AG08395 (cell line): ENCODE measurements around the gene PERM1.
"Not testable (repeated sequence)": the region's sequence is repeated elsewhere in the genome, so short reads cannot be mapped to it uniquely, and the experiment has no call there.

Experiments
- DNase-seq: peaks from one replicate; pipeline ENCODE4 v3.0.0; 2012; ENCODE audit warnings: mixed read lengths, low spot score

Gene PERM1

DNA sequence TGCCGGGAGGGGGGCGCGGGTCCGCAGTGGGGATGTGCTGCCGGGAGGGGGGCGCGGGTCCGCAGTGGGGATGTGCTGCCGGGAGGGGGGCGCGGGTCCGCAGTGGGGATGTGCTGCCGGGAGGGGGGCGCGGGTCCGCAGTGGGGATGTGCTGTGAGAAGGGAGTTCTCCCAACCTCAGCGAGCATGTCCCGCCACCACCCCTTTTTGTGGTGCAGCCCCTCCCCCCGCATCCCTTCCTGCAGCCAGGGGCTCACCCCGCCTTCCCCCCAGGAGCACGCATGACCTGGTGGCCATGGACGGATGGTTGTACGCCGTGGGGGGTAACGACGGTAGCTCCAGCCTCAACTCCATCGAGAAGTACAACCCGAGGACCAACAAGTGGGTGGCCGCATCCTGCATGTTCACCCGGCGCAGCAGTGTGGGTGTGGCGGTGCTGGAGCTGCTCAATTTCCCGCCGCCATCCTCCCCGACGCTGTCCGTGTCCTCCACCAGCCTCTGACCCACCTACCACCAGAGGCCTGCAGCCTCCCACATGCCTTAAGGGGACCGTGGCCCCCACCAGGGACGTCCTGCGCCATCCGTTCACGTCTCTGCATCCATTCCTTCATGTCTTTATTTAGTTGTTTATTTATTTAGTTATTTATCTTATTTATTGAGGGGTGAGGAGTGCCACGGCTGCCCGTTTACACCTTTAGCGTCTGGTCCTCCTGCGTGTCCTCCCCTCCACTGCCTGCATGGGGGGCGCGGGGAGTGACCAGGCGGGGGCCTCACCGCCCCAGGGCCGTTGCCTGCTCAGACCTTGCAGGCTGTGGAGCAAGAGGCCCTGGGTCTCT, 17.0 kb downstream of the PERM1 start:
- no peak for DNase-seq

- no peak for DNase-seq
These were observed 18.0 kb downstream of the PERM1 start for GRCh38 chr1:963746-964525.

DNA sequence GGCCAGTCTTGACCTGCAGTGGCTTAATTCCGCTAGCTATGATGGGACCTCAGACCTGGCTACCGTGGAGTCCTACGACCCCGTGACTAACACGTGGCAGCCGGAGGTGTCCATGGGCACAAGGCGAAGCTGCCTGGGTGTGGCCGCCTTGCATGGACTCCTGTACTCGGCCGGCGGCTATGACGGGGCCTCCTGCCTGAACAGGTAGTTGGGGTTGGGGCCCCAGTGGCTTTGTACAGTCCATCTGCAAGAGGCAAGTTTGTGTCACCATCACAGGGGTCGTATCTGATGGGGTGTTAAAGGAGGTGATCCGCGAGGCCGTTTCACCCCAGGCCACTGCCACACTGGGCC, 18.6 kb downstream of the PERM1 start:
- no peak for DNase-seq

- DNase-seq: no peak
These were observed 19.3 kb downstream of the PERM1 start for GRCh38 chr1:962381-963300.

DNA sequence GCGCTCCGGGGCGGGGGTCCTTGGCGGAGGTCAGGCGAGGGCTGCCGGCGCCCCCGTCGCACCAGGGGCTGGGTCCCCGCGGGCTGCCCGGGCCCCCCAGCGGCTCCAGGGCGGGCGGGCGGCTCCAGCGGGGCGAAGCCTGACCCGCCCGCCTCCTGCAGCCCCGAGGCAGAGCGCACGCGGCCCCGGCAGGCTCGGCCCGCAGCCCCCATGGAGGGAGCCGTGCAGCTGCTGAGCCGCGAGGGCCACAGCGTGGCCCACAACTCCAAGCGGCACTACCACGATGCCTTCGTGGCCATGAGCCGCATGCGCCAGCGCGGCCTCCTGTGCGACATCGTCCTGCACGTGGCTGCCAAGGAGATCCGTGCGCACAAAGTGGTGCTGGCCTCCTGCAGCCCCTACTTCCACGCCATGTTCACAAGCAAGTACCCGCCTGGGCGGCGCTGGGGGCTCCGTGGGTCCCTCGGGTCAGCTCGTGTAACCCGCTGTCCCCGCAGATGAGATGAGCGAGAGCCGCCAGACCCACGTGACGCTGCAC, 20.7 kb downstream of the PERM1 start:
- DNase-seq: no peak

- DNase-seq: peak; percentile 80
These were observed 21.3 kb downstream of the PERM1 start, which contains the start of gene KLHL17 for GRCh38 chr1:960363-961131. KLHL17 (plus strand) TSS chr1:960584; CDS start chr1:960694, 110 bp downstream.

DNA sequence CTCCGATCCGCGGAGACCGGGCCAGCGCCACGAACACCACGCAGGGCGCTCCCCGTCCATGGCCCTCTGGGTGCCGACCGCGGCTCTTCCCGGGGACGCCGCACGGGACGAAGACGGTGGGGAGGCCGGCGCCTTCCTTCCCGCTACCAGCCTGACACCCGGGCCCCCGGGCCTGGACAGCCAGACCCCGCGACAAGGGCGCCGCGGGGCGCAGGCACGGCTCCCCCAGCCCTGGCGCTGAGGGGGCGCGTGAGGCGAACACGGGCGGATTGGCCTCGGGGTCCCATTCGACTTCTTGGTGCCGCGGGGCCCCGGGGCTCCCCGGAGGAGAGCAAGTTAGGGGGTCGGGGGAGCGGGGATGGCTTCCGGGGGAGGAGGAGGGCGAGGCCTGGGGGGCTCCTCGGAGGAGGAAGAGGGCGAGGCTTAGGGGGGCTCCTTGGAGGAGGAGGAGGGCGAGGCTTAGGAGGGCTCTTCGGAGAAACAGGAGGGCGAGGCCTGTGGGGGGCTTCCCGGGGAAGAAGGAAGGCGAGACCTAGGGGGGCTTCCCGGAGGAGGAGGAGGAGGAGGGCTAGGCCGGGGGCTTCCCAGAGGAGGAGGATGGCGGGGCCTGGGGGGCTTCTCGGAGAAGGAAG, 22.0 kb downstream of the PERM1 start:
- no peak for DNase-seq

DNA sequence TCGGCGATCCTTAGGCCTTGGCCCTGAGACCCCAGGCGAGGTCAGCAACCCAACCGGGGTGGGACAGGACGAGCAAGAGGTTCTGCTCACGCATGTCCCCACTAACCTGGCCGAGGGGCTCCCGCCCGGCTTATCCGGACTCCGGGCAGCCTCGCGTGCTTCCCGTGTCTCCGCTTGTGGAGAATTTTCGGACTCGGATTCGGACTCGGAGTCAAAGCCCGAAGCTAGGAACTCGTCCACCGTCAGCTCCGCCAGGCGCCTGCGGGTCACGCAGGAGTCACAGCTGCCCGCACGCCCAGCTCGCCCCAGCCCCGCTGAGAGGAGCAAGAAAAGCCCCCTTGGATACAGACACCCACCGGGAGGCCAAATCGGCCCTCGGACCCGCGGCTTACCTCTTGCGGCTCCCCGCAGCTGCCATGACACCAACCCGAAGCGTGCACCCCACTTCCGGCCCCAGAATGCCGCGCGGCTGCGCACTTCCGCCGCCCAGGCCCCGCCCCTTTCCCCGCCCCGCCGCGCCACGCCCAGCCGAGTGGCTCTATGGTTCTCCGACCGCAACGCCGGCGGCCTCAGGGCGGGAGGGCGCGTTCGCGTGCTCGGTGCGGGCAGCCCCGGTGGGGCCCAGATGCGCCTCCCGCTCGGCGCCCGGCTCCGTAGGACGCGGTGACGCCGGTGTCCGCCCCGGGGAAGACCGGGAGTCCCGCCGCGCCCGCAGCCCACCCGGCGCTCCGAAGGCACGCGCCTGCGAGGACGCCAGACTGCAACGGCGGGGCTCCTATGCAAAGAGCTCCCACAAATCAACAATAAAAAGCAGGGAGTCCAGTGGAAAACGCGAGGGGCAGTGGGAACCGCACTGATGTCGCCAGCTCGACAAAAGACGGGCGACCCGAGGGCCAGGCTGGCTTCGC, 22.8 kb downstream of the PERM1 start, which contains the start of gene NOC2L:
Gene NOC2L, minus strand, starts transcription at position 434 of the 908 bp plus-strand sequence. Its CDS starts 16 bp downstream, at position 418.
- peak; percentile 96 for DNase-seq

DNA sequence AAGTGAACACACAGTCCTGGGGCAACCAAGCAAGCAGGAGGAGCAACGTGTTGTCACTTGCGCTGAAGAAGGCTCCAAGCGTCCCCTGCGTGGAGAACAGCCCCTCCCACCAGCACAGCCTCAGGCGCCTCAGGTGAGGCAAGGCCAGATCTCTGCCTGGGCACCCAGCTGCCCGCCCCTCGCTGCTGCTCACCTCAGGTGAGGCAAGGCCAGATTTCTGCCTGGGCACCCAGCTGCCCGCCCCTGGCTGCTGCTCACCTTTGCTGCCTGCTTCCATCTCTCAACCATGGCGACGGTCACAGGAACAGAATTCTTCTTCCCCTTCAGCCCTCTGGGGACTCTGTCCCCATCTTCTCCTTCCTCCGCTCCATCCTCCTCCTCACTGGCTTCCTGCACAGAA, 25.3 kb downstream of the PERM1 start:
- DNase-seq: no peak

DNA sequence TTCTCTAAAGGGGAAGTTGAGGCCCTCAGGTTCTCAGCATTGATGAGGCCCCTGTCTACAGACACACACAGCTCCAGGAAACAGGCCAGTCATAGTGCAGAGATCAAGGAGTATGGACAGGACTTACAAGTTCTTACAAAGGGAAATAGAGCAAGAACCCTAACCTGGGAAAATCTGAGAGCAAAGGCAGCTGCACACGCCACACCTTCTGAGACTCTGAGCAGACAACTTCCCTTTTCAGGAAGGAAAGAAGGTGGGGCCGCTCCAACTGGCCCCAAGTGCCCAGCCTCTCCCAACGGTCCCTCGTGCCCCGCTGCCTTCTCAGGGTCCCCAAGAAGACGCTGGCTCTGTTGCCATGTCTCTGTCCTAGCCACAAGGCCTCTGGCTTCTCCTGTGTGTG, 26.4 kb downstream of the PERM1 start:
- no peak for DNase-seq

GRCh38 chr1:954927-955326, 27.0 kb downstream of the PERM1 start:
- DNase-seq: no peak

DNA sequence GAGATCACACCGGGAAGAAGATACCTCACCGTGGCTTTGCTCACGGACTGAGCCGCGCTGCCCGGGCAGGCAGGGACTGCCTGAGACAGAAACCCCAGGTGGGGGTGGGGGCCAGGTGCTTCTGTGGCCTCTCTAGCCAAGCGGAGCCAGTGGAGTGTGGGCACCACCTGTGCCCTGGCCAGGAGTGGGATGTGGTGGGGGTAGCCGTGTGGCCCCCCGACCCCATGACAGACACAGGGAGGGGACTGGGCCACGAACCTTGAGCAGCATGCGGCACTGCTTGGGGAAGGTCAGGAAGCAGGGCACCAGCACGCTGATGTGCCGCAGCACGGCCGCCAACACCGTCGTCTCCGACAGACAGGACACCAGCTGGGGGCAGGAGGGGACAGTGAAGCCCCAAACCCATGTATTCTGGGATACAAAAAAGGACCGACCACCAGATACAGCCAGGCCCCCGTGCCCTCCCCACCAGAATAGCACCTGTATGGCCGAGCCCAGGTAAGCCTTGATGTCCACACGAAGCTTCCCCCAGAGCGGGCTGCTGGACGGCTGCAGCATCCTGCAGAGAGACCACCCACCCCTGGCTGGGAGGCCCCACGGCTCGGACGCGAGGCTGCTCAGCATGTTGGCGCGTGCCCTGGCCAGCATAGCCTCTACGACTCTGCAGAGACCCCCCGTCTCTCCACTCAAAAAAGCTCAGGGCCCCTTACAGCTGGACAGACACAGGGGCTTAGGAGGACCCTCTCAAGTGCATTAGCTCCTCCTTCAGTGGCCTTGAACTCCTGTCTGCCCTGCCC, 28.2 kb downstream of the PERM1 start:
- DNase-seq: no peak

DNA sequence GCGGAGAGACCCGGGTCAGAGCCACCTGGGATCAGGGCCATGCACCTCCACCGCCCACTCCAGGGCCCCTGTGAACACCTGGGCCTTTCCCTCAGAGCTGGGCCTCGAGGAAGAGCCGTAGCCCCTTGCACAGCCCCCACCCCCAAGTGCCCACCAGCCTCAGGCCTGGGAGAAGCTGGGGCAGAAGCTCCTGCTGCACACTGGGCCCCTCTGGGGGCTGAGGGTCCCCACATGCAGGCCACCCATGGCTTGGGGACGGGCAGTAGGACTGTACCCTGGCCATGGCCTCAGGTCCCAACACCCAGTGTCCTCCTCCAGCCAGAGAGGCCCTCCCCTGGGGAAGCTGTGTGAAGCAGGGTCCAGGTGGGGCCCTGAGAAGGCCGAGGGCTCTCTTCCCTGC, 29.3 kb downstream of the PERM1 start:
- no peak for DNase-seq

DNA sequence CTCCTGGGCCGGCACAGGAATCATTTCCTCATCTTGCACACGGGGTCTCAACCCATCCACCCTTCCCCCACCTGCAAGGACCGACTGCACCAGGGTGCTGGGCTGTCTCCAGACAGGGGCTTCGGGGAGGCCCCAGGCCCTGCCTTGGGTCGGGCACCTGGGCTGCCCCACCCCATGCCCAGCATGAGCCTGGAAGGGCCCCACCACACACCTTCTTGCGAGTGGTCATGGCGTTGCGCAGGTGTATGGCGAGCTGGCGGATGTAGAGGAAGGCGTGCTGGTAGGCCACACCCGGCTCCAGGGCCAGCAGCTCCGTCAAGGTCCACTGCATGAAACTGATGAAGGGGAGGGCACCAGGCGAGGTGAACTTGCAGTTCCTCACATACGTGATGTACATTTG, 29.7 kb downstream of the PERM1 start:
- no peak for DNase-seq

- DNase-seq: no peak
These were observed 30.5 kb downstream of the PERM1 start for GRCh38 chr1:951364-951763.

- no peak for DNase-seq
These were observed 31.0 kb downstream of the PERM1 start for GRCh38 chr1:950881-951280.

DNA sequence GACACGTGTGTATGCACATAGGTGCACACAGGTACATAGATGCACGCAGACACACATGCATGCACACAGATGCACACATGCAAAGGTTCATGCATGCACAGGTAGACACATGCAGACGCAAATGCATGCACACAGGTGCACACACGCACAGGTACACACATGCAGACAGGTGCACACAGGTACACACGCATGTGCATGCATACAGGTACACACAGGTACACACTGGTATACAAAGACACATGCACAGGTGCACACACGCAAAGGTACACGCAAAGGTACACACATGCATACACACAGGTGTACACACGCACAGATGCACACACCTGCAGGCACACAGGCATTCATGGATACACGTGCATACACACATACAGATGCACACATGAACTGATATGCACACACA, 31.6 kb downstream of the PERM1 start:
- DNase-seq: no peak

DNA sequence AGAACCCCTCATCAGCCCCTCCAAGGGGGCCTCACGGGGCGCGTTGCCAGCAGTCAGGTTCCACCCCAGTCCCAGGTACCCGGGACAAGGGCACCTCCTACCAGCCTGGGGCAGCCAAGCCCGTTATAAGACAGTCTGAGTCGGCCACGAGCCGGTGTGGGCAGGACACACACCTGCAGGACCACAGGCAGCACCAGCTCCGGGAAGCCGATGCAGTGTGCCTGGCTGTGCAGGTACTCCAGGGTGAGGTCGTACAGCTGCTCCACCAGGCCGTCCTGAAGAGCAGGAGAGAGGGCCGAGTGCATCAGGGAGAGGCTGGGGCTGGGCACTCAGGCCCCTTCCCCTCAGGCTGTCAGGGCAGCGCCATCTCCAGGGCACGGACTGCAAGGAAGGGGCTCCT, 33.9 kb downstream of the PERM1 start:
- no peak for DNase-seq

DNA sequence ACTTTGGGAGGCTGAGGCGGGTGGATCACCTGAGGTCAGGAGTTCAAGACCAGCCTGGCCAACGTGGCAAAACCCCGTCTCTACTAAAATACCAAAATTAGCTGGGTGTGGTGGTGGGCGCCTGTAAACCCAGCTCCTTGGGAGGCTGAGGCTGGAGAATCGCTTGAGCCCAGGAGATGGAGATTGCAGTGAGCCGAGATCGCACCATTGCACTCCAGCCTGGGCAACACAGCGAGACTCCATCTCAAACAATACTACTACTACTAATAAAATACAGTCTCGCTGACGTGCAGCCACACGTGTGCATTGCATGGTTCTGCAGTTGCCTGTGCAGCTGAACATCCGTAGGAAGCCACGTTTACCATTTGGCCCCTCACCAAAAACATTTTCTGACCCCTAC, 35.1 kb downstream of the PERM1 start:
- DNase-seq: not testable (repeated sequence)
